B cell (primary cell): Measurements from ENCODE around the gene DTNA. TPM values are rescaled to one million over a fixed set of nuclear protein-coding genes. Genes with fewer than 3 reads are reported as not detected.

Source experiments
- ATAC-seq: fragments of 200-7000 bp; cut with Tn5 transposase; one replicate; pipeline ENCODE4 v1.10.0; 2021; ENCODE audit warnings: low read depth, mild to moderate bottlenecking, moderate number of reproducible peaks, moderate library complexity
- CTCF ChIA-PET: fragments of 350-600 bp; sonication (Branson Sonifier 250); formaldehyde crosslinking; loops from one replicate; lab custom pipeline; 2021; ENCODE audit warnings: antibody characterized with exemption, inconsistent platforms; lab: Charles Lee
- POLR2A ChIA-PET: fragments of 350-600 bp; sonication (Branson Sonifier 250); formaldehyde crosslinking; loops from one replicate; lab custom pipeline; 2021; ENCODE audit warnings: antibody characterized with exemption; lab: Charles Lee
- DNase-seq: peaks from one replicate; pipeline ENCODE4 v3.0.0; 2013
- H2AFZ ChIP-seq: 2 replicates; pipeline ENCODE4 v1.6.1; 2012; ENCODE audit warnings: mild to moderate bottlenecking, low read depth, low read length; ENCODE audit not compliant: insufficient read depth, poor library complexity, severe bottlenecking
- H3K27ac ChIP-seq, 2 donors: 1 replicate in 1 of 2; 2 replicates in 1 of 2; pipeline ENCODE4 v1.5.1; 2012 to 2013; ENCODE audit warnings: low read length in 2 of 2, mild to moderate bottlenecking in 2 of 2, moderate library complexity in 1 of 2
- H3K27me3 ChIP-seq, 4 experiments: fragments of 200-600 bp in 1 of 4; sonication (generic) in 1 of 4; replicated peaks in 1 of 4; 1 replicate in 2 of 4; 2 replicates in 2 of 4; pipeline versions ENCODE4 v1.6.1 to v1.7.0; 2013 to 2016; ENCODE audit warnings: low read length in 3 of 4, mild to moderate bottlenecking in 2 of 4, mixed read lengths in 1 of 4, moderate library complexity in 1 of 4; ENCODE audit not compliant: insufficient read depth in 4 of 4, control insufficient read depth in 3 of 4; ENCODE audit errors: control extremely low read depth in 1 of 4
- H3K36me3 ChIP-seq, 2 experiments: replicated peaks in 1 of 2; 1 replicate in 1 of 2; 2 replicates in 1 of 2; pipeline versions ENCODE4 v1.6.1 to v1.7.1; 2013; ENCODE audit warnings: low read length in 1 of 2; ENCODE audit not compliant: insufficient read depth in 2 of 2, control insufficient read depth in 1 of 2; ENCODE audit errors: control extremely low read depth in 1 of 2, extremely low read depth in 1 of 2
- H3K4me1 ChIP-seq, 2 donors: fragments of 200-600 bp in 1 of 2; sonication (generic) in 1 of 2; 1 replicate in 1 of 2; 2 replicates in 1 of 2; pipeline versions ENCODE4 v1.5.1 to v1.6.1; 2013 to 2017; ENCODE audit warnings: low read length in 2 of 2; ENCODE audit not compliant: control insufficient read depth in 2 of 2, insufficient read depth in 2 of 2
- H3K4me2 ChIP-seq: replicated peaks from 2 replicates; pipeline ENCODE3; 2012; ENCODE audit warnings: mild to moderate bottlenecking, low read depth, low read length; ENCODE audit not compliant: poor library complexity, severe bottlenecking
- H3K4me3 ChIP-seq, 5 experiments: fragments of 200-600 bp in 1 of 5; sonication (generic) in 1 of 5; 1 replicate in 3 of 5; 2 replicates in 2 of 5; pipeline versions ENCODE4 v1.5.1 to v1.7.0; 2011 to 2016; ENCODE audit warnings: low read length in 4 of 5, mild to moderate bottlenecking in 4 of 5, low read depth in 2 of 5, control low read depth in 1 of 5, moderate library complexity in 1 of 5; ENCODE audit not compliant: insufficient read depth in 1 of 5; ENCODE audit errors: control extremely low read depth in 1 of 5, extremely low read depth in 1 of 5
- H3K79me2 ChIP-seq: fragments of 200-600 bp; sonication (generic); one replicate; pipeline ENCODE4 v1.6.0; 2016; ENCODE audit warnings: low read length; ENCODE audit not compliant: control insufficient read depth, insufficient read depth
- H3K9ac ChIP-seq: fragments of 200-600 bp; sonication (generic); 2 replicates; pipeline ENCODE4 v1.6.1; 2017; ENCODE audit warnings: mild to moderate bottlenecking, low read length, moderate library complexity
- H3K9me3 ChIP-seq, 3 donors: one replicate each; pipeline versions ENCODE4 v1.6.1 to v1.7.1; 2013; ENCODE audit warnings: low read length in 2 of 3; ENCODE audit not compliant: control insufficient read depth in 2 of 3, insufficient read depth in 1 of 3; ENCODE audit errors: control extremely low read depth in 1 of 3
- H4K20me1 ChIP-seq: 2 replicates; pipeline ENCODE4 v1.6.0; 2012; ENCODE audit warnings: mild to moderate bottlenecking, low read length; ENCODE audit not compliant: insufficient read depth, control insufficient read depth, poor library complexity, severe bottlenecking
- H3K27ac Mint-ChIP-seq: one replicate; pipeline ENCODE4 v1.8.0; 2021; ENCODE audit warnings: mixed read lengths
- H3K27me3 Mint-ChIP-seq: one replicate; pipeline ENCODE4 v1.8.0; 2021; ENCODE audit warnings: mixed read lengths
- H3K4me1 Mint-ChIP-seq: one replicate; pipeline ENCODE4 v1.8.0; 2021; ENCODE audit warnings: mixed read lengths
- H3K4me3 Mint-ChIP-seq: one replicate; pipeline ENCODE4 v1.8.0; 2021; ENCODE audit warnings: mixed read lengths
- H3K9me3 Mint-ChIP-seq: one replicate; pipeline ENCODE4 v1.8.0; 2022; ENCODE audit warnings: mixed read lengths; ENCODE audit not compliant: insufficient read depth
- CTCF ChIP-seq: fragments of 200-600 bp; IDR thresholded peaks from one replicate; pipeline ENCODE4 v1.8.0; 2022; ENCODE audit warnings: antibody characterized with exemption, mild to moderate bottlenecking
- EZH2 ChIP-seq: IDR thresholded peaks from 2 replicates; pipeline ENCODE4 v1.6.1; 2012; ENCODE audit warnings: borderline replicate concordance, low read depth, mild to moderate bottlenecking, moderate library complexity, low read length; ENCODE audit not compliant: insufficient read depth, poor library complexity, severe bottlenecking
- WGBS: methylation state at CpG from one replicate; pipeline ENCODE4 v1.1.5; 2013; ENCODE audit warnings: missing lambda C conversion rate; ENCODE audit not compliant: insufficient coverage; 5-methylcytosine and 5-hydroxymethylcytosine counted together
- intact Hi-C: fragments of 100-400 bp; cut with micrococcal nuclease; formaldehyde crosslinking; loops from one replicate; pipeline ENCODE4 v1.10.0; 2022
- polyA plus RNA-seq: library from polyadenylated mRNA; depleted of rRNA; stranded (reverse); fragments of >200 nt; gene quantifications from 2 replicates; pipeline ENCODE4 v1.2.3, GENCODE V29; 2012
- total RNA-seq, 2 donors: library from RNA; stranded (reverse); fragments of 120-200 nt in 1 of 2; gene quantifications; 1 replicate in 1 of 2; 2 replicates in 1 of 2; pipeline versions ENCODE4 v1.2.3 to v1.2.4, GENCODE V29; 2013 to 2022

Gene DTNA
- total and polyA plus RNA-seq, 2 donors (not counting 1 experiment from before 2014, with no cell fraction given): not detected

- no peak overlapping the region for H3K4me3 Mint-ChIP-seq
- ATAC-seq: no peak
- H3K79me2 ChIP-seq: no peaks in the 10 kb centered on the region
- no peak overlapping the region for H3K9ac ChIP-seq
- no peaks in the 10 kb centered on the region for H3K9me3 ChIP-seq
- intact Hi-C loops: no loop called here
- TF ChIP-seq CTCF (no peak), EZH2 (no peak)
- no peaks in the 10 kb centered on the region for H4K20me1 ChIP-seq
- ChIA-PET POLR2A (no interaction called here), CTCF (no interaction called here)
- no peaks in the 10 kb centered on the region for H3K9me3 Mint-ChIP-seq
- no peak overlapping the region for H3K4me3 ChIP-seq
- H3K4me1 Mint-ChIP-seq: no peaks in the 10 kb centered on the region
- H3K27me3 ChIP-seq: no peaks in the 10 kb centered on the region
- H3K27me3 Mint-ChIP-seq: no peaks in the 10 kb centered on the region
- DNase-seq: no peak
- H3K27ac Mint-ChIP-seq: no peak overlapping the region
- H3K36me3 ChIP-seq: no peaks in the 10 kb centered on the region
- no peaks in the 10 kb centered on the region for H3K4me1 ChIP-seq
- no peak overlapping the region for H3K4me2 ChIP-seq
- no peak overlapping the region for H2AFZ ChIP-seq
- H3K27ac ChIP-seq: no peak overlapping the region
- 29% methylated on average over 1 of the region's 2 CpGs for WGBS
These were observed 161.3 kb downstream of the DTNA start for GRCh38 chr18:34871435-34871834.

GRCh38 chr18:34872066-34872465, 162.0 kb downstream of the DTNA start:
- H3K4me3 ChIP-seq: no peak overlapping the region
- no peak overlapping the region for H3K27ac ChIP-seq
- H3K27me3 Mint-ChIP-seq: no peaks in the 10 kb centered on the region
- no peaks in the 10 kb centered on the region for H3K36me3 ChIP-seq
- no peak for TF ChIP-seq CTCF
- no peak for TF ChIP-seq EZH2
- H2AFZ ChIP-seq: no peak overlapping the region
- no CpG with 5 or more reads among the region's 1 CpG for WGBS
- H3K4me1 Mint-ChIP-seq: no peaks in the 10 kb centered on the region
- H3K4me2 ChIP-seq: no peak overlapping the region
- H3K4me1 ChIP-seq: no peaks in the 10 kb centered on the region
- no peaks in the 10 kb centered on the region for H3K27me3 ChIP-seq
- H3K9me3 ChIP-seq: no peaks in the 10 kb centered on the region
- H3K9ac ChIP-seq: no peak overlapping the region
- ATAC-seq (no peak), DNase-seq (no peak)
- H3K27ac Mint-ChIP-seq: no peak overlapping the region
- intact Hi-C loops: no loop called here
- CTCF ChIA-PET: no interaction called here
- no peak overlapping the region for H3K4me3 Mint-ChIP-seq
- H3K79me2 ChIP-seq: no peaks in the 10 kb centered on the region
- POLR2A ChIA-PET: no interaction called here
- no peaks in the 10 kb centered on the region for H4K20me1 ChIP-seq
- H3K9me3 Mint-ChIP-seq: no peaks in the 10 kb centered on the region
